GM12891 (cell line): ENCODE measurements around the gene CD44.
A peak's percentile ranks its signal among the peaks of the same experiment; 100 is the strongest.

Experiments
- PAX5 ChIP-seq: IDR thresholded peaks from 2 replicates; pipeline ENCODE4 v1.6.1; 2011; ENCODE audit warnings: low read length, moderate library complexity, mild to moderate bottlenecking; ENCODE audit not compliant: insufficient read depth, severe bottlenecking
- POLR2A ChIP-seq: IDR thresholded peaks from 2 replicates; pipeline ENCODE4 v1.6.1; 2011; ENCODE audit warnings: low read depth, low read length, control low read depth
- POLR2AphosphoS5 ChIP-seq: IDR thresholded peaks from 2 replicates; pipeline ENCODE4 v1.6.1; 2011; ENCODE audit warnings: low read depth, low read length, control low read depth
- POU2F2 ChIP-seq: IDR thresholded peaks from 2 replicates; pipeline ENCODE4 v1.6.1; 2011; ENCODE audit warnings: low read depth, mild to moderate bottlenecking, control low read depth, low read length, moderate library complexity
- SPI1 ChIP-seq: IDR thresholded peaks from 2 replicates; pipeline ENCODE4 v1.6.1; 2011; ENCODE audit warnings: low read depth, low read length, control low read depth
- TAF1 ChIP-seq: IDR thresholded peaks from 2 replicates; pipeline ENCODE4 v1.6.1; 2011; ENCODE audit warnings: low read depth, low read length, control low read depth

DNA sequence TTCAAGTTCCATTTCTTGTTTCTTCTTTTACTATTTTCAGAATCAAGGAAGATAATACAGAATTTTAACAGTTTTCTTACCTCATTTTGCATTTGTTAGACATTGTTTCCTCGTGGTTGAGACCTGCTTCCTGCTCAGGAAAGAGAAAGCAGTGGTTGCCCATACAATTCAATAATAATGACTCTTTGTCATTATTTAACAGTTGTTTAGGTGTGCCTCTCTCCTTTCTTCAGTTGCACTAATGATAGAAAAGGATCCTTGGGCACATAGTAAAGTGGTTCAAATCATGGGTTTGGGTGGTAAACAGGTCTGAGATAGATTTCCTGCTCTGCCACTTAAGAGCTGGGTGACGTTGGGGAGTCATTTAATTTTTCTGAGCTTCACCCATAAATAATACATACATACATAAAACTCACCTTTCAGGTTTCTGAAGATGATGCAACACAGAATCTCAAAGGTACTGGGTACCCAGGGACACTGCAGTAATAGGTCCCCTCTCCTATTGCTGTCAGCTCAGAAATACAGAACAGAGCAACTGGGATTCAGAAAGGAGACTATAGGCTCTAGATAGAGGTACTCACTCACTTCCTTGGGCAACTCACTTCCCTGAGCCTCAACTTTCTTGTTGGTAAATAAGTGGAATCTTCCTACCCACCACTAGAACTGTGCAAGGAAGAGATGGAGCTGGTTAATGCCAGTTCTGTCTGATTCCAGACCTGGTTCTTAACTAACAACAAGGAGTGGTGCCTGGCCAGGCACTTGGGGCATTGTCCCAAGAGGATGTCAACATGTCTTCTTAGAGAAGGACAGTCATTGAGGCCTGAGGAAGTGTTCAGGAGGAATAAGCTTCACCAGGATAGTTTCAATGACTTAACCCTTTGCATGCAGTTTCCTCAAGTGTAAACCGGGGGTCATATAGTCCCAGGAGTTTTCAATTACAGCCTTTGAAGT is 34.9 kb downstream of the CD44 start:
- TF ChIP-seq POLR2A: no peak
- TF ChIP-seq POLR2AphosphoS5: peak; percentile 44; the same call in 1 of the 2 replicates
- no peak for TF ChIP-seq TAF1
- no peak for TF ChIP-seq SPI1
- TF ChIP-seq PAX5: no peak
- TF ChIP-seq POU2F2: no peak
